Testis (tissue), 2 donors: Measurements from ENCODE around the gene KCNQ1OT1.

ENCODE experiments used
- CTCF ChIP-seq, 3 experiments: fragments of 450-650 bp in 2 of 3; fragments of 200-600 bp in 1 of 3; sonication (generic) in 1 of 3; IDR thresholded peaks; one replicate each; pipeline ENCODE4 v1.5.1; 2016 to 2019; ENCODE audit warnings: antibody characterized with exemption in 3 of 3, mild to moderate bottlenecking in 2 of 3, moderate library complexity in 1 of 3
- POLR2A ChIP-seq: fragments of 450-650 bp; IDR thresholded peaks from one replicate; pipeline ENCODE4 v1.6.1; 2017; ENCODE audit warnings: antibody characterized with exemption, mild to moderate bottlenecking, moderate library complexity

DNA sequence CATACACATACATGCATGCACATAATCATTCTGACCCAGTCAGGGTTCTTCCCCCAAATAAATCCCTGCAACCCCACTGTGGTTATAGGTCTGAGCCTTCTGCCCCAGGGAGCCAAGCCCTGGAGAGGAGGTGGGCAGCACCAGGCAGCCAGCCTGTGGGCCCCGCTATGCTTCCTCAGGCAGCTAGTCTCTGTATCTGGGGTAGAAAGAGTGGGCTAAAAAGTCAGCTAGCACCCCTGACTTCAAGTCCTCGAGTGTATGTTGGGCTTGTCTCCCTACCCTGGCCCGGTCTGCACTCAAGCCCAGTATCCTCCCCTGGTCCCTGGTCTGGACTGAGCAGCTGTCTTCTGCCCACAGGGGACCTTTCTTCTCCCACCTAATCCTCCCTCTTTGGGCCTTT, 28.0 kb downstream of the KCNQ1OT1 start:
- TF ChIP-seq CTCF (IDR thresholded peaks at IDR 0.05) (no peak), POLR2A (no peak)
